CD4-positive, alpha-beta T cell treated with Interferon gamma for 1 hour (primary cell): ENCODE results near the gene SSX2IP.

Experiments
- DNase-seq: peaks from one replicate; pipeline ENCODE4 v3.0.0-alpha.2; 2020

SSX2IP gene

GRCh38 chr1:84709131-84709530 is 18.9 kb upstream of the SSX2IP start:
- DNase-seq: no peak

DNA sequence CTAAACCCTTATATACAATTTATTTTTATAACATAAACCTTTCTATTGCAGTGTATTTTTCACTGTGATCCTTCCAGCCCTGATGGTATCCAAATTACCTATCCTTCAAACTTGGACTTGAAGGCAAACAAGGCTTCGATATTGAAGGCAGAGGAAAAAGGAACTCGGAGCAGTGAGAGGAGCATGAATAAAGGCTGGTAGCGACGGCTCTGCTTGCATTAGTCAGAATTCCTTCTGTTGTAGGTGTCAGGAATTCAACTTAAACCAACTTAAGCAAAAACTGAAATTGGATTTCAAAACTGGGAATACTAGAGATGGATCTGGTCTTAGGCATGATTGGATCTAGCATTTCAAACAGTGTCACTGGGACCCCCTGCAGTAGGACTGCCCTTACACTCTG is 17.8 kb upstream of the SSX2IP start:
- DNase-seq: no peak

DNA sequence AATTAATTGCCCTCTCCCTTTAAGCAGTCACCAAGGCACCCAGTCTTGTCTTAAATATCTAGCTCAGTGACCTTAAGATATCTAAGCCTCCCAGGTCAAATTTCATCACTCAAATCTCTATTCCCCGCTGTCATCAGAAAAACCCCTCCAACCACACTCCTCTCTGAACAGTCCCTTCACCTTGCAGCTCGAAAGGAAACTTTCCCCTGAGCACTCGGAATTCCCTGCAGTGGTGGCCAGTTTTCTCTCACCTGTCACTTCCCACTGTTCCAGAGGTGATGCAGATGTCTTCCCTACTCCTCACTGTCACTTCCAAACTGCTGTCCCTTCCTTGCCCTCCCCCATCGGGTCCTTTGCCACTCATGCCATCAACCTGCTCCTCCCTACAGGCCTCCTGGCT is 15.3 kb upstream of the SSX2IP start:
- no peak for DNase-seq

GRCh38 chr1:84704872-84705417 is 14.7 kb upstream of the SSX2IP start:
- no peak for DNase-seq

GRCh38 chr1:84703431-84703830 is 13.2 kb upstream of the SSX2IP start:
- no peak for DNase-seq

GRCh38 chr1:84702143-84702542 is 11.9 kb upstream of the SSX2IP start:
- no peak for DNase-seq

DNA sequence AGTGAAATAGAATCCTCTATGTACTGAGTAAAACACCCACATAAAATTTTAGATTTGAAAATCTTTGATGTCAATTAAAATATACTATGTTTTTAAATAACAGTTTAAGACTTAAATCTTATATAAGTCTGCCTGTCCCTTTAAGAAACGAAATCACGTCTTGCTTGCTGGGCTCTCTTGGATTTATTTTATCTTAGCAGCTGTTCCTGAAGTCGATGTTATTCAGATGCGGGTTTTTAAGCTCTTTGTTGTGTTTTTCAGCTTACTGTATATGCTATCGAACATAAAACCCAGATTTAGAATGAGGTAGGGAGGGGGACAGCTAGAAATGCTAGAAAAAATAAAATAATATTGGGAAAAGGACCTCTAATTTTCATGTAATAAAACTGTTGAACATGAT is 11.1 kb upstream of the SSX2IP start:
- no peak for DNase-seq

DNA sequence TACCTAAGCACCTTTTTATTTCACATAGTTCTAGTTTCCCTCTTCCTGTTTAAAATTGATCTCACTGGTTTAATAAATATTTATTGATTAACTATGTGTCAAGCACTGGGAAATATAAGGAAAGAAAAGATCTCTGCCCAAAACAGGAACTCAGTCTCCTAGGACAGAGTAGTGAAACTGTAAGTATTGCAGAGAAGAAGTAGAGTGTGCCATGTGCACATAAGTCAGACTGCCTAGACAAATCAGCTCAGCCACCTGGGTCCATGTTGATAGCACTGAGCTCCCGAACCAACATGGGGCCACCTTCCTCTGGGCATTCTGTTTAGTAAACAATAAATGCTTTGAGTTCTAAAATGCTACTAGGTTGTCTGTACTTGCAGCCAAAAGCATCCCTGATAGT is 9.8 kb upstream of the SSX2IP start:
- no peak for DNase-seq

GRCh38 chr1:84698151-84699110 is 8.2 kb upstream of the SSX2IP start:
- DNase-seq: no peak

DNA sequence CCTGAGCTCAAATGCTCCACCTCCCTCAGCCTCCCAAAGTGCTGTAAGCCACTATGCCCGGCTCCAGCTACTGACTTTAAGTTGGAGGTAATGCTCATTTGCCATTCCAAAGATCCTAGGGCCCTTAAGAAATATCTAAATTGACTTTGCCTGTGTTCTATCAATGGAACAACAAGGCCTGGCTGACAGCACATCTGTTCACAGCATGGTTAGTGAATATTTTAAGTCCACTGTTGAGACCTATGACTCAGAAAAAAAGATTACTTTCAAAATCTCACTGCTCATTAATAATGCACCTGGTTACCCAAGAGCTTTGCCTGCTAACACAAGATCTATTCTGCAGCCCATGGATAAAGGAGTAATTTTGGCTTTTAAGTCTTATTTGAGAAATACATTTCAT is 3.5 kb upstream of the SSX2IP start:
- DNase-seq: no peak

- no peak for DNase-seq
These were observed 2.7 kb upstream of the SSX2IP start for GRCh38 chr1:84693005-84693404.

GRCh38 chr1:84692391-84692790 is 2.1 kb upstream of the SSX2IP start:
- no peak for DNase-seq

GRCh38 chr1:84691122-84691783 is 992 bp upstream of the SSX2IP start:
- no peak for DNase-seq

DNA sequence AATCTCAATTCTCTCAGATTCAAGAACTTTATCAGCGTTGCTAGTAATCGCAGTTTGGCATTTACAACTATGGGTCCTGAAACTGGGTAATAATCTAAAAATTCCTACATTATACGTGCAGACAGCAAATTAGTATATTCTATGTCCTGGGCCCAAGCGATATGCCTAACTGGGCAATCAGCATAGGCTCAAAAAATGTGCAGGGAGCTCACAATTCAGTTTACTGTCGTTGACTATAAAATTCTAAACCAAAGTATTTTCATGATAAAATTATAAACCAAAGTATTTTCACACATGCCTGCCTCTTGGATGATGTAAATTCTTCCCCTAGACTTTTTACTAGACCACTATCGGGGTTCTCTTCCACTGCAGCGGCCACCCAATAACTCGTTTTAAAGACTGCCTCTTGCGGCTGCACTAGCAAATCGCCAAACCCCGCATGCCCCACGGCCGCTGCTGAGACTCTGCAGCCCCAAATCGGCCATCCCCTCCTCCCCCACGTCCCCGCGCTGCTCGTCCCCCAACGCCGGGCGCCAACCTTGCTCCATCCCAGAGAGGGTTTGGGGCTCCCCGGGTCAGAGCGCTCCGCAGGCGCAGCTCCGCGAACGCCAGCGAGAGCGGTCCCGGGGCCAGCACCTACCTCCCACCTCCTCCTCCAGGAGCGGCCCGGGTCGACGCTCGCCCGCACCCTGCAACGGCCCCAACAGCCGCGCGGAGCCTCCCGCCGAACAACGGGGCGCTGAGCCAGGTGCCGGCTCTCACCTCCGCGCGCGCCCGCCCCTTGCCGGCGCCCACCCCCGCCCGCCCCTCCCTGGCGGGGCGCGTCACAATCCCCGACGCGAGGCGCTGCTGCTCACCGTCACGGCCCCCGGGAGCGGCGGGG is 506 bp downstream of the SSX2IP start:
- no peak for DNase-seq

DNA sequence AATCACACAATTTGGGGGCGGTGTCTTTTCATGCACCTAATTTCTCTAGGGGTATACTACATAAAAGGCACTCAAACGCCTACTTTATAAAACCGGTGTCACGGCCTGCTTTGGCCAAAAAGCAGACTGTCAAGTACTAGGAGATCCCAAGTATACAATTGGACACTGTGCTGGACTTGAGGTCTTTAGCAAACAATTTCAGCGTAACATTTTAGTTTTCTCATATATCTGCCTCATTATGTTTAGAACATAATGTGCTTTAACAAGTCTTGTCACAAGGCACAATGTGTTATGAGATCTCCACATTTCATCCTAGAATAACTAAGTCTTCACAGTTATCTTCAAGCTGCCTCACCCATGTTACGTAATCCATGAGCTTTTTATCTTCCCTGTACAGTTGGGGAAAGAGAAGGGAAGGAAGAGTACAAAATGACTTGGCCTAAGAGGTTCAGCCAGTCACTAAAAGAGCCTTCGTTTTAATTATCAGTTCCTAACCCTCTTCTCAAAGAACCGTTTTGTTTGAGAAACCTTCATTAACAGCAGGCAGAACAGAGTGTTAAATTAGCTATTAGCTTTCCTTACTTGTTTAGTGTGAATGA is 1.7 kb downstream of the SSX2IP start:
- no peak for DNase-seq

GRCh38 chr1:84687714-84688462 is 2.4 kb downstream of the SSX2IP start:
- DNase-seq: no peak

GRCh38 chr1:84686223-84686622 is 4.0 kb downstream of the SSX2IP start:
- DNase-seq: no peak

DNA sequence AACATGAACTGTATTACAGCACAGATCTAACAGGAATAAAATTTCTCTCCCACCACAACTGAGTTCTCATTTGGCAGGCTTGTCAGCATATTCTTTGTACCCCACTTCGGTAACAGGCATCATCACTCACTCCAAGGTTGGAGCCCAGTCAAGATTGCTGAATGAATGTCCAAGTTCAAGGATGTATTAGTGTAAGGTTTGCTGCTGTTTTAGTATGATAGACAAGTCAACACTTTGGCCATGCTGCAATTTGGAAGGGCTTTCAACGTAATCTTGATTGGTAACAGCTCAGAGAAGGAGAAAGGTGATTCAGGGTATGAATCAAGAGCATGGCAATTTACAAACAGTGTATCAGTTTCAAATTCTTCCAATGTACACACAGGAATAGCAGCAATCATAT is 6.8 kb downstream of the SSX2IP start:
- no peak for DNase-seq

GRCh38 chr1:84682047-84682446 is 8.2 kb downstream of the SSX2IP start:
- DNase-seq: no peak

- no peak for DNase-seq
These were observed 12.7 kb downstream of the SSX2IP start for GRCh38 chr1:84677415-84678099.

DNA sequence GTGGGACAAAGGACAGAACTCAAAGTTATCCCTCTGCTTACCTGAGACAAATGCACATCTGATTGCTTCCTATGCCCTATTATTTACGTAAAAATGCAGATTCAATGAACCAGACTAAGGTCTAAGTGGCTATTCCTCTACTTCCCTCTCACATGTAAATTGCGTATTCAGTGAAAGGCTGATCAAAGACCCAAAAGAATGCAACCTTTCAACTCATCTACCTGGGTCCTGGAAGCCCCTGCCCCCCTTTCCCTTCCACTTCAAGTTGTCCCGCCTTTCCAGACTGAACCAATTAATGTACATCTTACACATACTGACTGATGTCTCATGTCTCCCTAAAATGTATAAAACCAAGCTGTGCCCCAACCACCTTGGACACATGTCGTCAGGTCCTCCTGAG is 14.6 kb downstream of the SSX2IP start:
- no peak for DNase-seq
